H9 (cell line): ENCODE results near the gene GALR3. TPM values are rescaled to one million over a fixed set of nuclear protein-coding genes. Genes with fewer than 3 reads are reported as not detected.

Experiments used
- DNase-seq: peaks from one replicate; pipeline ENCODE4 v3.0.0-alpha.2; 2017
- H2AFZ ChIP-seq: one replicate; pipeline ENCODE4 v1.6.1; 2013; ENCODE audit warnings: mild to moderate bottlenecking, low read length, control low read depth, moderate library complexity
- H2AK5ac ChIP-seq: 2 replicates; pipeline ENCODE4 v1.6.1; 2013; ENCODE audit warnings: low read length, control low read depth, mixed read lengths; ENCODE audit not compliant: insufficient read length
- H2BK120ac ChIP-seq: one replicate; pipeline ENCODE4 v1.6.1; 2013; ENCODE audit warnings: low read depth, mild to moderate bottlenecking, low read length, control low read depth, inconsistent platforms; ENCODE audit not compliant: poor library complexity, severe bottlenecking
- H2BK12ac ChIP-seq: 2 replicates; pipeline ENCODE4 v1.6.1; 2013; ENCODE audit warnings: low read length, control low read depth, mixed read lengths, low read depth; ENCODE audit not compliant: insufficient read length
- H2BK15ac ChIP-seq: 2 replicates; pipeline ENCODE4 v1.6.1; 2013; ENCODE audit warnings: low read depth, low read length, control low read depth
- H2BK20ac ChIP-seq: one replicate; pipeline ENCODE4 v1.6.1; 2013; ENCODE audit warnings: low read depth, mild to moderate bottlenecking, low read length, control low read depth, inconsistent platforms; ENCODE audit not compliant: poor library complexity, severe bottlenecking
- H2BK5ac ChIP-seq: 2 replicates; pipeline ENCODE4 v1.6.1; 2013; ENCODE audit warnings: low read length, control low read depth, mixed read lengths; ENCODE audit not compliant: insufficient read length
- H3K14ac ChIP-seq: 2 replicates; pipeline ENCODE4 v1.6.1; 2013; ENCODE audit warnings: low read length, control low read depth; ENCODE audit not compliant: insufficient read depth
- H3K18ac ChIP-seq: 2 replicates; pipeline ENCODE4 v1.6.1; 2013; ENCODE audit warnings: low read depth, mild to moderate bottlenecking, mixed read lengths, low read length, control low read depth; ENCODE audit not compliant: insufficient read length
- H3K23ac ChIP-seq: 2 replicates; pipeline ENCODE4 v1.6.1; 2013; ENCODE audit warnings: low read length, control low read depth, mixed read lengths, low read depth; ENCODE audit not compliant: insufficient read length
- H3K23me2 ChIP-seq: 2 replicates; pipeline ENCODE4 v1.6.1; 2013; ENCODE audit warnings: low read depth, mild to moderate bottlenecking, mixed read lengths, low read length, control low read depth; ENCODE audit not compliant: insufficient read length, poor library complexity, severe bottlenecking
- H3K27ac ChIP-seq: 2 replicates; pipeline ENCODE4 v1.5.1; 2013; ENCODE audit warnings: low read length, control low read depth, mixed read lengths, low read depth; ENCODE audit not compliant: insufficient read length
- H3K27me3 ChIP-seq: 2 replicates; pipeline ENCODE4 v1.6.1; 2013; ENCODE audit warnings: low read length, control low read depth, inconsistent platforms; ENCODE audit not compliant: insufficient read depth
- H3K4ac ChIP-seq: 2 replicates; pipeline ENCODE4 v1.6.1; 2013; ENCODE audit warnings: low read depth, mild to moderate bottlenecking, control low read depth, inconsistent platforms, low read length, moderate library complexity
- H3K4me1 ChIP-seq: 2 replicates; pipeline ENCODE4 v1.6.1; 2013; ENCODE audit warnings: low read length, control low read depth, inconsistent platforms; ENCODE audit not compliant: insufficient read depth
- H3K4me2 ChIP-seq: 2 replicates; pipeline ENCODE4 v1.6.1; 2013; ENCODE audit warnings: low read length, control low read depth, mixed read lengths; ENCODE audit not compliant: insufficient read length, insufficient read depth
- H3K56ac ChIP-seq: 2 replicates; pipeline ENCODE4 v1.6.1; 2013; ENCODE audit warnings: low read depth, mild to moderate bottlenecking, mixed read lengths, low read length, control low read depth; ENCODE audit not compliant: insufficient read length
- H3K79me1 ChIP-seq: 2 replicates; pipeline ENCODE4 v1.6.1; 2013; ENCODE audit warnings: low read depth, mild to moderate bottlenecking, moderate library complexity, low read length, control low read depth, inconsistent platforms; ENCODE audit not compliant: insufficient read depth, poor library complexity, severe bottlenecking
- H3K79me2 ChIP-seq: 2 replicates; pipeline ENCODE4 v1.6.1; 2013; ENCODE audit warnings: low read length, control low read depth, inconsistent platforms; ENCODE audit not compliant: insufficient read depth
- H3K9ac ChIP-seq: 2 replicates; pipeline ENCODE4 v1.6.1; 2013; ENCODE audit warnings: low read length, control low read depth, mixed read lengths; ENCODE audit not compliant: insufficient read length; ENCODE audit errors: extremely low read depth
- H3K9me3 ChIP-seq: one replicate; pipeline ENCODE4 v1.6.1; 2013; ENCODE audit warnings: low read depth, low read length, inconsistent platforms; ENCODE audit not compliant: control insufficient read depth
- H3T11ph ChIP-seq: one replicate; pipeline ENCODE4 v1.6.1; 2013; ENCODE audit warnings: mild to moderate bottlenecking, low read length, control low read depth, inconsistent platforms
- H4K20me1 ChIP-seq: one replicate; pipeline ENCODE4 v1.6.1; 2013; ENCODE audit not compliant: control insufficient read depth, insufficient read length, insufficient read depth
- H4K5ac ChIP-seq: 2 replicates; pipeline ENCODE4 v1.6.1; 2013; ENCODE audit warnings: low read depth, mild to moderate bottlenecking, mixed read lengths, low read length, control low read depth; ENCODE audit not compliant: insufficient read length
- H4K8ac ChIP-seq: replicated peaks from 2 replicates; pipeline ENCODE4 v1.6.1; 2013; ENCODE audit warnings: low read length, control low read depth, mixed read lengths, low read depth; ENCODE audit not compliant: insufficient read length
- H4K91ac ChIP-seq: 2 replicates; pipeline ENCODE4 v1.6.1; 2013; ENCODE audit warnings: low read depth, mild to moderate bottlenecking, moderate library complexity, mixed read lengths, low read length, control low read depth; ENCODE audit not compliant: insufficient read length
- H3K27ac Mint-ChIP-seq, 3 experiments: 2 replicates in 2 of 3; 3 replicates in 1 of 3; pipeline ENCODE4 v1.8.0; 2020 to 2021; ENCODE audit warnings: mixed read lengths in 3 of 3, mild to moderate bottlenecking in 1 of 3, moderate library complexity in 1 of 3
- H3K27me3 Mint-ChIP-seq: 2 replicates; pipeline ENCODE4 v1.8.0; 2021; ENCODE audit warnings: low read depth, mild to moderate bottlenecking, moderate library complexity, mixed read lengths
- H3K36me3 Mint-ChIP-seq, 3 experiments: 2 replicates in 2 of 3; 3 replicates in 1 of 3; pipeline ENCODE4 v1.8.0; 2020 to 2021; ENCODE audit warnings: low read depth in 3 of 3, mixed read lengths in 3 of 3; ENCODE audit not compliant: insufficient read depth in 1 of 3
- H3K4me1 Mint-ChIP-seq, 2 experiments: 2 replicates each; pipeline ENCODE4 v1.8.0; 2020; ENCODE audit warnings: mixed read lengths in 2 of 2
- H3K4me3 Mint-ChIP-seq, 2 experiments: 2 replicates in 1 of 2; 3 replicates in 1 of 2; pipeline ENCODE4 v1.8.0; 2020 to 2021; ENCODE audit warnings: mild to moderate bottlenecking in 2 of 2, mixed read lengths in 2 of 2, moderate library complexity in 1 of 2
- H3K9me3 Mint-ChIP-seq, 2 experiments: 2 replicates in 1 of 2; 3 replicates in 1 of 2; pipeline ENCODE4 v1.8.0; 2020; ENCODE audit warnings: mild to moderate bottlenecking in 2 of 2, mixed read lengths in 2 of 2, moderate library complexity in 1 of 2
- CTCF ChIP-seq: fragments of 200-600 bp; sonication (generic); conservative IDR thresholded peaks from 3 replicates; pipeline ENCODE4 v1.8.0; 2021; ENCODE audit warnings: antibody characterized with exemption, mild to moderate bottlenecking
- WGBS: extraction: QIAGEN DNeasy Blood & Tissue Kit; methylation state at CpG from one replicate; pipeline ENCODE4 v1.1.7; 2013; ENCODE audit warnings: missing lambda C conversion rate, low lambda C conversion rate, mixed read lengths; ENCODE audit not compliant: insufficient read length; ENCODE audit errors: extremely low coverage; 5-methylcytosine and 5-hydroxymethylcytosine counted together
- total RNA-seq: library from RNA; stranded (reverse); gene quantifications from 2 replicates; pipeline ENCODE4 v1.2.1, GENCODE V29; 2021

GALR3 gene
- total RNA-seq, 1 experiment from 2014 or later = 0.59 TPM

DNA sequence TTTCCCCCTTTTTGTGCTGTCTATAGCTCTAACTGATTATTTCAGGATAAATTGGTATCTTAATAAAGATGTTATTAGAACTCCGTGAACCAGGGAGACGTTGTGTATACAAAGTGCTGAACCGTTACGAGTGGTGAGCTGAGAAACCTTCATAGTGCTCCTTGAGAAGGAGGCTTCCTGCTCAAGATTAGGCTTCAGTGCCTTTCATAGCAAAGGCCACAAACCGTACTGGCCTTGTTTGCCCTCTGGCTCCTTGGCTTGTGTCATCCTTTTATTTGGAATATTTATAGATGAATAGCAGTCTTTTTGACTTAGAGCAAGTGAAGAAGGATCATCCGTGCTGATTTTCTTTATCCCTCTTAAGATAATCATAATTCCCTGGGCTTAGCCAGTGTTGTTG, 42.3 kb downstream of the GALR3 start:
- Histone ChIP-seq H4K8ac (no peak overlapping the region), H3K79me2 (no peaks in the 10 kb centered on the region), H4K91ac (no peak overlapping the region), H3K23ac (no peak overlapping the region), H3K9ac (no peak overlapping the region), H4K5ac (no peak overlapping the region), H2BK12ac (no peak overlapping the region), H2BK5ac (no peak overlapping the region), H3K9me3 (no peaks in the 10 kb centered on the region), H4K20me1 (no peaks in the 10 kb centered on the region), H3K27me3 (no peaks in the 10 kb centered on the region), H2BK15ac (no peak overlapping the region), H3K14ac (no peak overlapping the region), H3K4me2 (no peak overlapping the region), H3K23me2 (no peaks in the 10 kb centered on the region), H3K4ac (no peak overlapping the region), H3K4me1 (no peaks in the 10 kb centered on the region), H3K27ac (no peak overlapping the region), H3K79me1 (peaks cover 3% of the 10 kb centered on the region), H3K18ac (no peak overlapping the region), H2BK20ac (no peak overlapping the region), H3T11ph (no peak overlapping the region), H2AK5ac (no peak overlapping the region), H2BK120ac (no peak overlapping the region), H3K56ac (no peak overlapping the region), H2AFZ (no peak overlapping the region)
- Mint-ChIP-seq H3K4me3 (no peak overlapping the region), H3K27me3 (no peaks in the 10 kb centered on the region), H3K9me3 (no peaks in the 10 kb centered on the region), H3K27ac (peak overlapping the region in 1 of 3 experiments; percentile 79; a peak in 1 of 7 replicates), H3K36me3 (peaks cover 60 to 94% (median 87%) of the 10 kb centered on the region in 3 experiments), H3K4me1 (peaks cover 4 to 10% of the 10 kb centered on the region in 2 experiments; a peak in 3 of 4 replicates)
- no peak for TF ChIP-seq CTCF
- WGBS = no CpG with 5 or more reads among the region's 6 CpGs
- no peak for DNase-seq
